Measurements from ENCODE around the gene KLRK1.
A peak's percentile ranks its signal among the peaks of the same experiment; 100 is the strongest.

KLRK1 gene

GRCh38 chr12:10361084-10361483 lies 28.8 kb downstream of the KLRK1 start (continued):
- TF ChIP-seq ZNF211 (tag by site-specific recombination; IDR thresholded peaks at IDR 0.05; ENCODE audit: low read depth) (no peak), ZNF2 (tag by site-specific recombination; IDR thresholded peaks at IDR 0.05) (no peak), MZF1 (tag by site-specific recombination; IDR thresholded peaks at IDR 0.05; ENCODE audit: borderline replicate concordance) (no peak), ZNF843 (tag by site-specific recombination; IDR thresholded peaks at IDR 0.05) (no peak), ZNF768 (tag by site-specific recombination; IDR thresholded peaks at IDR 0.05) (no peak), PRDM10 (tag by site-specific recombination; IDR thresholded peaks at IDR 0.05) (peak; percentile 64), PATZ1 (tag by site-specific recombination; IDR thresholded peaks at IDR 0.05) (peak; percentile 62), TSHZ1 (tag by site-specific recombination; IDR thresholded peaks at IDR 0.05; ENCODE audit: borderline replicate concordance) (0 out of 2 replicates have a peak, but pooled peaks have one; percentile 26), ZNF366 (tag by site-specific recombination; conservative IDR thresholded peaks at IDR 0.05) (no peak), YY2 (tag by site-specific recombination; IDR thresholded peaks at IDR 0.05) (peak; percentile 77), ZNF169 (tag by site-specific recombination; IDR thresholded peaks at IDR 0.05) (no peak), ZBTB1 (tag by site-specific recombination; IDR thresholded peaks at IDR 0.05) (no peak), PRDM6 (tag by site-specific recombination; IDR thresholded peaks at IDR 0.05) (no peak), ZBTB17 (tag by site-specific recombination; IDR thresholded peaks at IDR 0.05) (peak; percentile 41; the same call in 1 of the 2 replicates), ZBTB49 (tag by site-specific recombination; IDR thresholded peaks at IDR 0.05; ENCODE audit: low read depth) (no peak), ZNF621 (tag by site-specific recombination; IDR thresholded peaks at IDR 0.05) (no peak), ZNF214 (tag by site-specific recombination; IDR thresholded peaks at IDR 0.05; ENCODE audit: borderline replicate concordance) (no peak), ZNF148 (tag by site-specific recombination; IDR thresholded peaks at IDR 0.05; ENCODE audit: borderline replicate concordance) (no peak), SP3 (tag by site-specific recombination; IDR thresholded peaks at IDR 0.05) (peak; percentile 28), ZNF645 (tag by site-specific recombination; IDR thresholded peaks at IDR 0.05) (no peak), KLF9 (tag by site-specific recombination; IDR thresholded peaks at IDR 0.05; ENCODE audit: low read depth) (no peak)

Measured in HEK293 (cell line).